ENCODE measurements around the gene COPS6.

Gene COPS6

DNA sequence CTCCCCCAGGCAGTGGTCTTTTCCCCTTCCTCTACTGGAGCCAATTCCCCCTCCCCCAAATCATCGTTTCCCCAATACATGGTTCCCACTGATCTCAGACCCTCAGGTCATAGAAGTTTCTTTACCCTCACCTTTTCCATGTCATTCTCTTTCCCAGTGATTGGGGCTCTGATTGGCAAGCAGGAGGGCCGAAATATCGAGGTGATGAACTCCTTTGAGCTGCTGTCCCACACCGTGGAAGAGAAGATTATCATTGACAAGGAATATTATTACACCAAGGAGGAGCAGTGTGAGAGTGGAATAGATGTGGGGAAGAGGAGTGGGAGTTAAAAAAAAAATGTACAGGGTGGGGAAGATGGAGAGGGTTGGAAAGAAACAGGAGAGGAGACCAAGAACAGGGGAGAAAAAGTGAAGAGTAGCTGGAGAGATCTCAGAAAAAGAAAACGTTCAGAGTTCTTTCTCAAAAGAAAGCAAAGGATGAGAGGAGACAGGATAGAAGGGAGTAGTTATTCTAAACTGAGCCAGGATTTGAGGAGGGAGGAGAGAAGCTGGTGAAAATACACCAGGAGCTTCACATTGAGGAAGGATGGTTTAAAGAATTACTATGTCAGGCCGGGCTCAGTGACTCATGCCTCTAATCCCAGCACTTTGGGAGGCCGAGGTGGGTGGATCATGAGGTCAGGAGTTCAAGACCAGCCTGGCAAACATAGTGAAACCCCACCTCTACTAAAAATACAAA is 858 bp downstream of the COPS6 start:
- TF ChIP-seq GATA2 (IDR thresholded peaks at IDR 0.05; ENCODE audit: low read depth, low read length) (no peak), GATA3 (IDR thresholded peaks at IDR 0.05; ENCODE audit: low read depth, low read length) (no peak)

DNA sequence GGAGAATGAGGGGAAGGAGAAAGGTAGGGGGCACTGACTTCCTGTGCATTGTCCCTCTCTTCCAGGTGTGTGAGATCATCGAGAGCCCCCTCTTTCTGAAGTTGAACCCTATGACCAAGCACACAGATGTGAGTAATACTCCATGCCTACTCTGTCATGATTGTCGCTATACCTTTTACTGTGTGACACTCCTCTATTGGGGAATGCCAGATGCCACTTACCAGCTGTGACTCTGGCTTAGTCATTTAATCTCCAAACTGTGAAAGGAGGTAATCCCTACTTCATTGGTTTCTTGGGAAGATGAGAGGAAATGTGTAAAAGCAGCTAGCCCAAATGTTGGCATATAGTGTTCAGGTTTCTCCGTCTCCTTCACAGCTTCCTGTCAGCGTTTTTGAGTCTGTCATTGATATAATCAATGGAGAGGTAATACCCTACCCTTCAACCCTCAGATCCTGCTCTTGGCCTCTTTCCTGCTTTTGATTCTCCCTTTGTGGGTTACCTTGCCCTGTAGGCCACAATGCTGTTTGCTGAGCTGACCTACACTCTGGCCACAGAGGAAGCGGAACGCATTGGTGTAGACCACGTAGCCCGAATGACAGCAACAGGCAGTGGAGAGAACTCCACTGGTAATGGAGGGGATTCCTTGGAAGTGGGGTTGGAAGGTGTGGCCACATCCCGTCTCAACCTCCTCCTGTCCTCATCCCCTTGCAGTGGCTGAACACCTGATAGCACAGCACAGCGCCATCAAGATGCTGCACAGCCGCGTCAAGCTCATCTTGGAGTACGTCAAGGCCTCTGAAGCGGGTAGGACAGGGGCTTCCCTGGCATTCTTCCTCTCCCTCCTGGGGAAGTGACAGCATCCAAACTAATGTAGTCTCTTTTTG is 2.0 kb downstream of the COPS6 start:
- TF ChIP-seq GATA2 (IDR thresholded peaks at IDR 0.05; ENCODE audit: low read depth, low read length), result no peak
- no peak for TF ChIP-seq GATA3 (IDR thresholded peaks at IDR 0.05; ENCODE audit: low read depth, low read length)

DNA sequence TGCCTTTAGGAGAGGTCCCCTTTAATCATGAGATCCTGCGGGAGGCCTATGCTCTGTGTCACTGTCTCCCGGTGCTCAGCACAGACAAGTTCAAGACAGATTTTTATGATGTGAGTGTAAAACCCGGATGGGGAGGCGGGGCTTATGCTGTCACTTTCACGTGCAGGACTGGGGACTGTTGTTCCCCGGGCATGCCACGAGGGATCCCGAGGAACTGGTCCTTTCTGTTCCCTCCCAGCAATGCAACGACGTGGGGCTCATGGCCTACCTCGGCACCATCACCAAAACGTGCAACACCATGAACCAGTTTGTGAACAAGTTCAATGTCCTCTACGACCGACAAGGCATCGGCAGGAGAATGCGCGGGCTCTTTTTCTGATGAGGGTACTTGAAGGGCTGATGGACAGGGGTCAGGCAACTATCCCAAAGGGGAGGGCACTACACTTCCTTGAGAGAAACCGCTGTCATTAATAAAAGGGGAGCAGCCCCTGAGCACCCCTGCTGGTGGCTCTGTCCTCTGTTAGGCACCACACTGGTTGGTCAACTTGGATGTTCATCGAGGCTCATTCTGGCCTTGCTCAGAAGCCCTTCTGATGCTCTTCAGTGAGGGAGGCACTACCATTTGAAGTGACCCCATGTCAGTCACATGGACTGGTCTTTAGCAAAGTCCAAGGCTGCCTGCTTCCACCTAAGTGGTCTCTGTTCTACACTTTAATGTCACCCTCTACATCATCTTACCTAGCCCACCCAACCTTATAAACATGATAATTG is 2.8 kb downstream of the COPS6 start:
- TF ChIP-seq GATA2 (IDR thresholded peaks at IDR 0.05; ENCODE audit: low read depth, low read length) (no peak), GATA3 (IDR thresholded peaks at IDR 0.05; ENCODE audit: low read depth, low read length) (no peak)

DNA sequence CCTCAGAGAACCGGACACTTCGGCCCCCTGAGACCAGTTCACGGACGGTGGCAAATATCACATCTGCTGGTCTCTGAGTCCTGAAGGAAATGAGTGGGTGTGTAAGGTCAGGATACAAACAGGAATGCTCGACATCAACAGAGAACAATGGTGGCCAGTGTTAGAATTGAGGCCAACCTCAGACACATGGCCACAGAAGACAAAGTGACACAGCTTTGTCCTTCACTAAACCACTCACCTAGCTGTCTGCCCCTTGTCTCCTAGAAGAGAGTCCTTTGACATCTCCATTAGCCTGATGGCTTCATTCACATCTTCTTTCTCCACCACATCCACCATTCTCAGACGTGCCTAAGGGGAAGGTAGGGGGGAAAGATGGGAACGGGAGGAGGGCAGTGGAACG is 4.3 kb downstream of the COPS6 start:
- no peak for TF ChIP-seq GATA3 (IDR thresholded peaks at IDR 0.05; ENCODE audit: low read depth, low read length)
- no peak for TF ChIP-seq GATA2 (IDR thresholded peaks at IDR 0.05; ENCODE audit: low read depth, low read length)

DNA sequence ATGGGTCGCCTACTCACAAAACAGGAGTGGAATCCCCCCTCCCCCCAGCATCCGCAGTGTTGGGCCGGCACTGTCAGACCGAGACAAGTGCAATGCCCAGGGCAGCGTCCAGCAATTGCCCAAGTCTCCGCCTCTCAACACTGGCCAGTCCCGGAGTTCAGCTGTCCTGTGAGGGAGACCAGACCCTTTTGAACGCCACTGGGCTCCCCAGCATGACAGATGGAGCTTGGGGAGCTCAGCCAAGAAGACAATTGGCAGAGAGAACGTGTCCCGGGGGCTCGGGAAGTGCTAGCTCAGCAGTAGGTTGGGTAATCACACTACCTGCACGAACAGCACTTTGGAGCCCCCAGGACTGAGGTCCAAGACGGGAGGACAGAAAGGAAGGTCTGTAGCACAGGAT is 4.7 kb downstream of the COPS6 start:
- no peak for TF ChIP-seq GATA2 (IDR thresholded peaks at IDR 0.05; ENCODE audit: low read depth, low read length)
- no peak for TF ChIP-seq GATA3 (IDR thresholded peaks at IDR 0.05; ENCODE audit: low read depth, low read length)

DNA sequence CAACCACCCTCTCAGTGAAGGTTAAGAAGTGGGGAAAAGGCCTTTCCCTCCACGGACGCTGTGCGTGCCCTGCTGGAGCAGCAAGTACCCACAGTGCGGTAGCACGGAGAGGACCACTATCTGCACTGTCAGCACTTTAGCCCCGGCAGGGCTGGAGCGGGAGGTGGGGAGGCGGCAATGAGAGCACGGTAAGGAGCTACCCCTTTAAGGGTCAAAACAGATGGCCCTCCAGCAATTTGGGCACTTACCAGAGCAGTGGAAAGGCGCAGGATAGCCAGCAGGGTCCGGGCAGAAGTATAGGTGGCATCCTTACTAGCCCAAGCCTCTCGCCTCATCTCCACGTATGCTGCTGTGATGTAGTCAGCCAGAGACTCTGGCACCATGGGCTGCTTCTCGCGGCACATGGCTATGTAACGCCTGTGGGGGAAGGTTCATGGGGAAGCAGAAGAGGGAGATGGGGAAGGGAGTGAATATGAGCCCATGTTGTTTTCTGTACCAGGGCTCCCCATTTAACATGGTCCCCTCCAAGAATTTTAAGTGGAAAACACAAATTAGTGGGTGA is 5.2 kb downstream of the COPS6 start:
- TF ChIP-seq GATA3 (IDR thresholded peaks at IDR 0.05; ENCODE audit: low read depth, low read length), result no peak
- TF ChIP-seq GATA2 (IDR thresholded peaks at IDR 0.05; ENCODE audit: low read depth, low read length), result no peak

DNA sequence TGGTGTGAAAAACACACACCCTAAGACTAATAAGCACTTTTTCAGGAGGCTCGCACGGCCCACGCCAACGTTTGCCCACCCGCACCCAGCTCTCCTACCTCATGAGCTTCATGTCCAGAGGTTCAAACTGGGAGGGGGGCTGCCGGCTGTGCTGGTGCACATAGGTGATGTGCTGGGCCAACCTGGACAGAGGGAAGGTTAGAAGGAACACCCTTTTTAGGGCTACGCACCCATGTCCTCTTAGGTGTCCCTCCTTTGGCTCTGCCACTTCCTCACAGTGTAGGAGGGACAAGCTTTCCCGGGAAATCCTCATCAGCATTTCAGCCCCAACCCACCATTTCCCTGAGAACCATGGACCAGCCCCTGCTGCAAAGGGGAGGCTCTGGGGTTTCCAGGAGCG is 6.5 kb downstream of the COPS6 start:
- TF ChIP-seq GATA3 (IDR thresholded peaks at IDR 0.05; ENCODE audit: low read depth, low read length) (no peak), GATA2 (IDR thresholded peaks at IDR 0.05; ENCODE audit: low read depth, low read length) (no peak)

DNA sequence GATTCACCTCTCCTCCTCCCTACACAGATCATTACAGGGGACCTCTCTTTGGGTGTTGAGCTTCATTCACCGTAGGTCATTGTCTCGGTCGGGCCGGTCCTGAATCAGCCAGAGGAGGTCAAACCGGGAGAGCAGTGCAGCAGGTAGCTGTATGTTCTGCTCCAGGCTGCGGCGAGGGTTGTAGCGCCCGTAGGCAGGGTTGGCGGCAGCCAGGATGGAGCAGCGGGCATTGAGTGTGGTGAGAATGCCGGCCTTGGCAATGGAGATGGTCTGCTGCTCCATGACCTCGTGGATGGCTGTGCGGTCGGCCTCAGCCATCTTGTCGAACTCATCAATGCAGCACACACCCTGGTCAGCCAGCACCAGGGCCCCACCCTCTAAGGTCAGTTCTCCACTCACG is 6.9 kb downstream of the COPS6 start:
- TF ChIP-seq GATA2 (IDR thresholded peaks at IDR 0.05; ENCODE audit: low read depth, low read length) (no peak), GATA3 (IDR thresholded peaks at IDR 0.05; ENCODE audit: low read depth, low read length) (no peak)

DNA sequence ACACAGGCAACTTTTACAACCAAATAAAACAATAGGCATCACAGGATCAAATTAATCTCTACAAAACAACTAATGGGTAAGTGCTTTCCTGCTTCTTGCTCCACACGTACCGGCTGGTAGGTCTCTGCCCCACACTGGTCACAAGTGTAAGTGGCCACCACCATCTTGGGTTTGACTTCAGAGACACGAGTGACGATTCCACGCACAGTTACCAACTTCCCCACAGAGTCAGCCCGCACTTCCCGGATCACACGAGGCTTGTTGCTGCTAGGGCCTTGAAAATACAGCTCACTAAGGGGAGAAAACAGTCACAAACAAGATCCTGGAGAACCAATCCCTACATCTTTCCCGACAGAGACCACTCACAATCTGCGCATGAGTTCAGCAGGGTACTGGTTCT is 10.1 kb downstream of the COPS6 start:
- TF ChIP-seq GATA3 (IDR thresholded peaks at IDR 0.05; ENCODE audit: low read depth, low read length), result no peak
- no peak for TF ChIP-seq GATA2 (IDR thresholded peaks at IDR 0.05; ENCODE audit: low read depth, low read length)

DNA sequence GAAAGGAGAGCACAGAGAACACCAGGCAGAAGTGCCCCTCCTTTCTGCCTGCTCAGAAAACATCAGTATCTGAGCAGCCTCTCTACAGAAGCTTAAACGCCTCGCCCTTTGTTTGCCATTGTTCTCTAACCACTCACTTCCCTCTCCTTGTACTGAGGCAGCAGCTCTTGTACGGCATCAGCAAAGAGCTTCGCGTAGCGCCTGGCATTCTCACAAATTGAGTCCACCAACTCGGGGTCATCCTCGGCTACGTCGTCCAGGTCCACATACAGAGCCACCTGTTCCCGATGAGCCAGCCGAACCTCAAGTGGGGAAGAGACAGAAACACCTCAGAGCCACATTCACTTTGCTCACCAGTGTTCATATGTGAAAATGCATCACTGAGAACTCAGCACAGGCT is 10.7 kb downstream of the COPS6 start:
- no peak for TF ChIP-seq GATA2 (IDR thresholded peaks at IDR 0.05; ENCODE audit: low read depth, low read length)
- no peak for TF ChIP-seq GATA3 (IDR thresholded peaks at IDR 0.05; ENCODE audit: low read depth, low read length)

DNA sequence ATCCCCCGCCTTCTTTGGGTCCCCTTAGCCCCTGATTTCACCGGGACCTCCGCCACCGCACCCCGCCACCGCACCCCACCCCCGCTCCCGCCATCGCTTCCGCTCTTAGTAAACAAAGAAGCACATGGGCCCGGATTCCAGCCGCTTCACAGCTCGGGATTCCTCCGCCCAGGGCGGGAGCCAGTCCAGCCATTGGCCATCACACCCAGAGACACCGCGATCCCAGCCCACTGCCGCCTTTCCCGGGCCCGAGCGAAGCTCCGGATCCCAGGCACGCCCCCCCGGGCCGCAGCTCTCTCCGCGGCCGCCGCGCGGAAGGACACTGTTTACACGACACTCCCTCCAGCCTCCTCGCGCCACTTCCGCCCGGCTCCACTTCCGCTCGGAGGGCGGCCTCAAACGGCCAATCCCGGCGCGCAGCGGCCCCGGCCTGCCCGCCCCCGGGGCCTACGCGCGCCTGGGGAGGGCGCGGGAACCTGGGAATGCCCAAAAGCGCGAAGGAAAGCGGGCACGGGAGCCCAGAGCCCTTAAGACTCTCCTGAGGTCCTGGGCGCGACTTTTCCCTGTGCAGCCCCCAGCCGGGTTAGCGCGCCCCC is 11.7 kb downstream of the COPS6 start:
- no peak for TF ChIP-seq GATA3 (IDR thresholded peaks at IDR 0.05; ENCODE audit: low read depth, low read length)
- no peak for TF ChIP-seq GATA2 (IDR thresholded peaks at IDR 0.05; ENCODE audit: low read depth, low read length)

DNA sequence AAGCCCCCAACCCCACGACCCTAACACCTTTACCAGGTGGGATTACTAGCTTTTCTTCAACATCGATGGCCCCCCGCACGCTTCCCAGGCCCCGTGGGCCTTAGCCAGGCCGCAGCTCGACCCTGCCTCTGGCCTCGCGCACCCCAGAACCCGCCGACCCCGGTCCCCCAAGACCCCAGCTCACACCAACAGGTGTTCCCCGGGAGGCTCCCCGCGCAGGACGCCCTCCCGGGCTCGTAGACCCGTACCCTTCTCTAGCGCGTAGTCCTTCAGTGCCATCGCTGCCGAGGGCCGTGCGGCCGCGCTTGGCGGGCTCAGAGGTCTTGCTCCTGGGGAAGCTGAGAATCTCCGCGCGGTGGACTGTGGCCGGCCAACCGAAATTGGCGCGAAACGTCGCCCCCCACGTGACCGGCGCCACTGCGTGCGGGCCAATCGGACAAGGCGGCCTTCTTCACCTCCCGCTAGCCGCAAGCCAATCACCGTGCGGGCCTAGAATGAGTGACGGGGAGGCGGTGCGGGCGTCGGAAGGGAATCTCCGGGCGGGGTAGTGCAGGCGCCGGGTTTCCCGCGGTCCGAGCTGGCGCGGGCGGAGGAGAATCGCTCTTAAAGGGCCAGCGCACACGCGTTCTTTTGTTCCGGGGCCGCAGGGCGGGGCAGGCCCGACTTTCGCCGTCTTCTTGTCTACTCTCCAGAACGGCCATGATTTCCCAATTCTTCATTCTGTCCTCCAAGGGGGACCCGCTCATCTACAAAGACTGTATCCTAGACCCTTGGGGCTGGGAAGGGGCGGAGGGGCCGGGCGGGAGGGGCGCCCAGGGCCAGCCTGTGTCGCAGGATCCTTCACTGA is 12.5 kb downstream of the COPS6 start, which contains the start of the genes AP4M1 and MCM7:
TSS of gene AP4M1 (plus strand) at position 628 of the 847 bp plus-strand sequence. CDS start at position 700, 72 bp downstream.
TSS of gene MCM7 (minus strand) at position 382 of the 847 bp plus-strand sequence. CDS start at position 279, 103 bp downstream.
- TF ChIP-seq GATA3 (IDR thresholded peaks at IDR 0.05; ENCODE audit: low read depth, low read length) (no peak), GATA2 (IDR thresholded peaks at IDR 0.05; ENCODE audit: low read depth, low read length) (no peak)

All from SH-SY5Y (cell line).